Measurements from ENCODE around the gene FBN2.

FBN2 gene

DNA sequence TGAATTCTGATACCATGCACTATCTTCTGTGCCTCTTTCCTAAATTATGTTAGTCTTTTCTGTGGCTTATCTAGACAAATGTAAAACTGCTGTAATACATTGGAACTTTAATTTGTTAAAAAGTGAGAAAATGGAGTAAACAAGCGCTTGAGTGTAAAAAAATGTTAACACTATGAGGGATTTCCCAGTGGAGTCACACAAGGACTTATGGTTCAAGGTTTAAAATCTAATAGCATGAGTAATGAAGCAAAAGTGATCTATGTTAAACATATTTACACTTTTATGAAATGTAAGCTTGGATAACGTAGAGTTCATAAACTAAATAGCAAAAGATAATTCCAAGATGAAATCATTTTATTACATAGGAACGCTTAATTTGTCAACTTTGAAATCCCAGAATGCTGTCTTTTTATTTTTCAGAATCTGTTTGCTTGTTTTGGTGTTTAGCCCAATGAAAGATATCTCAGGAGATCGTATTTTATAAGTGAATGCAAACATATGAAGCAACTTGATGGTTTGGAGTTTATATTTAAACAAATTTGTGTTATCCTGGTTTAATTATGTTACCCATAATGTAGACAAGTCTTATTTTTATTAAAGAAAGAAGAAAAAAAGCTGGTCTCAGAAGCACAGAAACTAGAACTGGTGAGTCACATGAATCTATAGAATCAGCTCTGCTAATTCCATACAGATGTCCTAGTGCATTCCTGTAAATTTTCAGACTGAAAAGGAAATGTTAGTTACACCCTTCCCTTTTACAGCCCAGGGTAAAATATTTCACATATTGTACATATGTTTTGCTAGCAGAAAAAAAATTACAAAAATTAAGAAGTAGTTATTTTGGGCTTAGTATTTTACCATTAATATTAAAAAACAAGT, 34.2 kb upstream of the FBN2 start:
- no peak overlapping the region for H3K4me3 ChIP-seq (ENCODE audit: control insufficient read depth, low read depth, low read length)
- TF ChIP-seq, protein P1, sequence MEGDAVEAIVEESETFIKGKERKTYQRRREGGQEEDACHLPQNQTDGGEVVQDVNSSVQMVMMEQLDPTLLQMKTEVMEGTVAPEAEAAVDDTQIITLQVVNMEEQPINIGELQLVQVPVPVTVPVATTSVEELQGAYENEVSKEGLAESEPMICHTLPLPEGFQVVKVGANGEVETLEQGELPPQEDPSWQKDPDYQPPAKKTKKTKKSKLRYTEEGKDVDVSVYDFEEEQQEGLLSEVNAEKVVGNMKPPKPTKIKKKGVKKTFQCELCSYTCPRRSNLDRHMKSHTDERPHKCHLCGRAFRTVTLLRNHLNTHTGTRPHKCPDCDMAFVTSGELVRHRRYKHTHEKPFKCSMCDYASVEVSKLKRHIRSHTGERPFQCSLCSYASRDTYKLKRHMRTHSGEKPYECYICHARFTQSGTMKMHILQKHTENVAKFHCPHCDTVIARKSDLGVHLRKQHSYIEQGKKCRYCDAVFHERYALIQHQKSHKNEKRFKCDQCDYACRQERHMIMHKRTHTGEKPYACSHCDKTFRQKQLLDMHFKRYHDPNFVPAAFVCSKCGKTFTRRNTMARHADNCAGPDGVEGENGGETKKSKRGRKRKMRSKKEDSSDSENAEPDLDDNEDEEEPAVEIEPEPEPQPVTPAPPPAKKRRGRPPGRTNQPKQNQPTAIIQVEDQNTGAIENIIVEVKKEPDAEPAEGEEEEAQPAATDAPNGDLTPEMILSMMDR (conservative IDR thresholded peaks at IDR 0.05; ENCODE audit: control insufficient read depth, insufficient read depth, low read depth, low read length), result no peak
- DNase-seq (ENCODE audit: low read depth), result peak; percentile 68

DNA sequence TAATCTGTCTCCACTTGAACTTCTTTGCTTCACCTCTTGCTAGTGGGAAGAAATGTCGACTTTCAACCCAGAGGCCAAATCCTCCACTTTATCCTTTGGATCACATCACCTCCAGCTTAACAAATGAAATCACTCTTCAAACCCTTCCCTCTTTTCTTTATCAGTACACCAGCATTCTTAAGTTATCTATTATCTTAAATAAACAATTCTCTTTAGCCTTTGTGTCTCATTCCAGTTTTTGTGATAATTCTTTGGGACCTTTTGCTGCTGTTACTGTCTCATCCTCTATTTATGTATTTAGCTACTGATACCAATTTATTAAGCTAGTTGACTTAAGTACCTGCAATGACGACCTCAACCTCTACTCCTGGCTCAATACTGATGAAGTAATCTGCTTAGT, 28.1 kb upstream of the FBN2 start:
- TF ChIP-seq, protein P1 (conservative IDR thresholded peaks at IDR 0.05; ENCODE audit: control insufficient read depth, insufficient read depth, low read depth, low read length), result no peak
- H3K4me3 ChIP-seq (ENCODE audit: control insufficient read depth, low read depth, low read length), result no peak overlapping the region
- no peak for DNase-seq (ENCODE audit: low read depth)

DNA sequence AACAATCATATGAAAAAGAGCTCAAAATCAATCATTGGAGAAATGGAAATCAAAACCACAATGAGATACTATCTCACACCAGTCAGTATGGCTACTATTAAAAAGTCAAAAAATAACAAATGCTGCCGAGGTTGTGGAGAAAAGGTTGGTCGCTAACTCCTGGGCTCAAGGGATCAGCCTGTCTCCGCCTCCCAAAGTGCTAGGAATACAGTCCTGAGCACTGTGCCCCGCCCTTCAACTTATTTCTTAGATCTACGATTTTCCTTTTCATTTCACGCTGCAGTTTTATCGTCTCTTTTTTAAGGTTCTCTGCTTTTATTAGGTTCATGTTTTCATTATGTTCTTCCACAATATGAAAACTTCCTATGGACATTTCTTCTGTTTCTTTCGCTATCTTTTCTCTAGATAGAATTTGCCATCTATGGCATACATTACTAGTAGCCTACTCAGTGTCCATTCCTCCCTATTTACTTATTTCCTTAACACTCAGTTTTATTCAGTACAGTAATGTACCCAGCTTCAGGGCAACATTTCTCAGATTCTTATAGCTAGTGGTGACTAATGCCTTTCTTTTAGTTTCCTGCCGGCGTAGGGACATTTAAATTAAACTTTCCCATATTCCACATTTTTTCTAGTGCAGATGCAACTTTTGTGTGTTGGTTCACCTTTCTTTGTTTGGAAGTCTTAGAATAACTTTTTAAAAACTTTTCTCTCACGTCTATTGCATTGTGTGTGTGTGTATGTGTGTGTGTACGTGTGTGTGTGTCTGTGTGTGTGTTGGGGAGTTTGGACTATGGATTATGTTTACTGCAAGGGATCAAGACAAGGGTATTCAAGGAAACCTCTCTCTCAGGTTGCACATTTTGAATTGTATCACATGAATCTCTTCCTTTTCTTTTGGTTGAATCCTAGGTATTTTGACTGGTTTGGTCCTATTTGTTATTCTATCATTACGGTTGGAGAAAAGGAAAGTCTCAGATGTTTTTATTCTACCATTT, 21.6 kb upstream of the FBN2 start:
- no peak for DNase-seq (ENCODE audit: low read depth)
- TF ChIP-seq, protein P1 (conservative IDR thresholded peaks at IDR 0.05; ENCODE audit: control insufficient read depth, insufficient read depth, low read depth, low read length), result no peak
- H3K4me3 ChIP-seq (ENCODE audit: control insufficient read depth, low read depth, low read length), result no peak overlapping the region

DNA sequence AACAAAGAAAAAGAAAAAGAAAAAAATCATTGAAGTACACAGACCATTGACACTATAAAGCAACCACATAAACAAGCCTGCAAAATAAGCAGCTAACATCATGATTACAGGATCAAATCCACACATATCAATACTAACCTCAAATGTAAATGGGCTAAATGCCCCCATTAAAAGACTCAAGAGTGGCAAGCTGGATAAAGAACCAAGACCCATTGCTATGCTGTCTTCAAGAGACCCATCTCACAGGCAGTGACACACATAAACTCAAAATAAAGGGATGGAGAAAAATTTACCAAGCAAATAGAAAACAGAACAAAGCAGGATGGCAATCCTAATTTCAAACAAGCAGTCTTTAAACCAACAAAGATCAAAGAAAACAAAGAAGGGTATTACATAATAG, 15.7 kb upstream of the FBN2 start:
- DNase-seq (ENCODE audit: low read depth), result no peak
- H3K4me3 ChIP-seq (ENCODE audit: control insufficient read depth, low read depth, low read length), result no peak overlapping the region
- TF ChIP-seq, protein P1 (conservative IDR thresholded peaks at IDR 0.05; ENCODE audit: control insufficient read depth, insufficient read depth, low read depth, low read length), result no peak

DNA sequence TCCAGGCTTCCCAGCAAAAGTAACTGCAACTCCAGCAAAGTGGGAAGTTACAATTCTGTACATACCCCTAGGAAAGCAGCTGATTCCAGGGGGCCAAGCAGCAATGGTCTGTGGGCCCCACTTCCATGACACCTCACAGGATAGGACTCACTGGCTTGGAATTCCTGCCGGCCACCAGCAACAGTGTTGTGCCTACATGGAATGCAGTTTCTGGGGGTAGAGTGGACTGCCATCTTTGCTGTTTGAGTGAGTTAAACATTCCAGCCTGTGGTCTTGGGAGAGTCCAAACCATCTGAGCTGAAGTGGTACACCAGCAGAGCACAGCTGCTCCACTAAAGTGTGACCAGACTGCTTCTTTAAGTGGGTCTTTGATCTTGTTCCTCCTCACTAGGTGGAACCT, 13.4 kb upstream of the FBN2 start:
- no peak for DNase-seq (ENCODE audit: low read depth)
- no peak overlapping the region for H3K4me3 ChIP-seq (ENCODE audit: control insufficient read depth, low read depth, low read length)
- TF ChIP-seq, protein P1 (conservative IDR thresholded peaks at IDR 0.05; ENCODE audit: control insufficient read depth, insufficient read depth, low read depth, low read length), result no peak

- no peak for DNase-seq (ENCODE audit: low read depth)
- TF ChIP-seq, protein P1 (conservative IDR thresholded peaks at IDR 0.05; ENCODE audit: control insufficient read depth, insufficient read depth, low read depth, low read length), result no peak
- H3K4me3 ChIP-seq (ENCODE audit: control insufficient read depth, low read depth, low read length), result no peak overlapping the region
Measured at GRCh38 chr5:128549496-128549895, 11.5 kb upstream of the FBN2 start.
